ENCODE results near the gene AP1AR.
A peak's percentile ranks its signal among the peaks of the same experiment; 100 is the strongest.

Gene AP1AR

DNA sequence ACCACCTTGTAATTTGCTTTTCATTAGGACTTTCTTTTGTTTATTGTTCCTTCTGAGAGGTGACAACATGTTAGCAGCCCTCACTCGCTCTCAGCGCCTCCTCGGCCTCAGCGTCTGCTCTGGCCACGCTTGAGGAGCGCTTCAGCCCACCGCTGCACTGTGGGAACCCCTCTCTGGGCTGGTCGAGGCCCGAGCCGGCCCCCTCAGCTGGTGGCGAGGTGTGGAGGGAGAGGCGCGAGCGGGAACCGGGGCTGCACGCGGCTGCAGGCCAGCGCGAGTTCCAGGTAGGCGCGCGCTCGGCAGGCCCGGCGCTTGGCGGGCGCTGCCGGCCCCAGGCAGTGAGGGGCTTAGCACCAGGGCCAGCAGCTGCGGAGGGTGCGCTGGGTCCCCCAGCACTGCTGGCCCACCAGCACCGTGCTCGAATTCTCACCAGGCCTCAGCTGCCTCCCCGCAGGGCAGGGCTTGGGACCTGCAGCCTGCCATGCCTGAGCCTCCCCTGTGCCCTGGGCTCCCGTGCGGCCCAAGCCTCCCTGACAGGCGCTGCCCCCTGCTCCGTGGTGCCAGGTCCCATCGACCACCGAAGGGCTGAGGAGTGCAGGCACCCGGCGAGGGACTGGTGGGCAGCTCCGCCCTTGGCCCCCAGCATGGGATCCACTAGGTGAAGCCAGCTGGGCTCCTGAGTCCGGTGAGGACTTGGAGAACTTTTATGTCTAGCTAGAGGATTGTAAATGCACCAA lies 9.2 kb upstream of the AP1AR start:
- DNase-seq (ENCODE audit: low read depth in 2 of 2): no peak

DNA sequence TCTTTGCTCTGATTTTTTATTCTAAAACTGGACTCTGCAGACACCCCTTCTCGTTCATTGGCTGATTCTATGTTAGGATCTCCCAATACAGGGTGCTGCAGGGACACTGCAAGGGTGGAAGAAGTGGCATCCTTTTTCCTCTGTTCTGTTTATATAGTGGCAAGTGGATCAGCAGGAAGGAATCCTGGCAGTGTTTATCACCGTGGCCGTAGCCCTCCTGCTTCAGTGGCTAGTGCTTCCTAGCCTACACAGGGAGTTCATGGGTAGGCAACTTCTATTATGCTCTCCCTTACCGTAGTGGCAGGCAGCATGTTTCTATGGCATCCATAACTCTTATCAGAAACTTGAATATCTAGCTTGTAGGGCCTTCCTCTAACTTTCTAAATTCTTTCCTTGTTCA lies 6.4 kb upstream of the AP1AR start:
- DNase-seq (ENCODE audit: low read depth in 2 of 2): no peak

DNA sequence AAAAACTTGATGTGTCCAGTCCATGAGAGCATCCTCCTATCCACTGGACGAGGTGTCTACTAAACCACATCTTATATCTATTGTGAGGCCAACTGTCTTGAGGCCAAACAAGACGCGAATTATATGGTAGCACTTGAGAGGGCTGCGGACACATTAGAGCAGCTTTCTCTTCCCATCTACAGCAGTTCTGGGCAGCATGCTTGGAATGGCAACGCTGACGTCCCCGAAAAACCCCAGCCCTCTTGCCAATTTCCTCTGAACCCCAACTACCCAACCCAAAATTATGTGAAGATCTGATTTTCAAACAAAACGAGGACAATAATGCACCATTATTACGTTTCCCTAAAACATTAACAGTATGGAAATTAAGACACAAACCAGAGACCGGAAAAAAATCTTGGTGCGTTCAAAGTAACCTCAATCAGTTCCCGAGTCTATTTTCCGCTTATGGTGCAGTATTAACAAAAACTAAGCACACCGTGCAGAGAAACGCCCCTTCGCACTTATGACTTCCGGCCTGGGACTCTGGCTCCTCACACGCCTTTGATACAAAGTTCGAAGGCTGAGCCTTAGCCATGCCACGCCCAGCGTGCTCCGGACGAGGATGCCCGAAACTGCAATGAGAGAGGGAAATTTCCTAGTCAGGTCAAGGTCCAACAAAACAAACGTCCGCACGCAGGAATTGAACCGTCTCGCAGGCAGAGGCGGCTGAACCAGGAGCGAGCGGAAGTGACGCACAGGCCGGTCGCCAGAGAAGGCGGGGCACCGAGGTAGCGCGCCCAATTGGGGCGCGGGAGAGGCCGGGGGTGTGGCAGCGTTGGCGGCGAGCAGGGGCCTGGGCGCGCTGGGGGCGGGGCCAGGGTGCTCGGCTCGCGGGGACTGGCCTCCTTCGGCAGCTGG lies 458 bp upstream of the AP1AR start:
- DNase-seq (ENCODE audit: low read depth in 2 of 2): peak; percentile 96

DNA sequence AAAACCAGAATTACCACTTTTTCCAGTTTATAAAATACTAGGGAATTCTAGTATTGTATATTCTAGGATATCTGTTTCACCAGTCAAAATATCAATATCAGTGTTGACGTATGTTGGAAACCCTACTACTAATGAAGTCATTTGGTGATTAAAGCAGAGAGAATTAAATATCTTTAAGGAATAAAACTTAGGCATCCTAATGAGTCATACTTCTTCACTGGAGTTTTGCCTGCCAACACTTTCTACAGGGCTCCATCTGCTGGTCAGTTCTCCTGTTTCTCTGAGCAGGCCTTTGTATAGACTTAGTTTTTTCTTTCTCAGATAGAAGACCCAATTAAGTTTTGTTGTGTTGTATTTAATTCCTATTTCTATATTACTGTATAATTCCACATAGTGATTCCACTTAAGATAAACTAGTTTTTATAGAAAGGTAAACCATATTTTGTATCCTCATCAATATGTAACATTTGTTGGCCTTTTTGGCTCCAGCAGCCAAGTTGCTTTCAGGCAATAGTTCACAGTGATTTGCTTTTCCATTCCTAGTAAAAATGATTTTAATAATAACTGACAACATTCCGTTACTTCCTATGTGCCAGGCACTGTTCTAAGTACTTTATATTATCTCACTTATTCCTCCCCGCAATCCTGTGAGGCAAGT lies 3.5 kb downstream of the AP1AR start:
- DNase-seq (ENCODE audit: low read depth in 2 of 2): peak in 1 of 2 donors; percentile 25

DNA sequence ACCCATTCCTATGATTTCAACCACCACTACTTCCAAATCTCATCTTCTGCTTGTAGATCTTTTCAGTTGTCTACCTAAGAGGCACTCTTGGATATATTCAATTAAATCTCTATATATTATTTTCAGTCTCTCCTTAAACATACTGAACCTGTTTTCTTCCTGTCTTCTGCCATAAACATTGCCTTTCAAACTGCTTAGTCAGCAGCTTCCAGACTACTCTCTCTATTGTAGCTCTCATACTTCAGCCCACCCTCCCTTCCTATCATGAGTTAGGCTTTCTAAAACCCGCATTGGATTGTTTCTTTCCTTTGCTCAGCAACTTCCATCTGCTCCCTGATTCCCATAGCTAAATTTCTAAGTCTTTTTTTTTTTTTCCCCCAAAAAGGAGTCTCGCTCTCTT lies 4.5 kb downstream of the AP1AR start:
- no peak for DNase-seq (ENCODE audit: low read depth in 2 of 2)

DNA sequence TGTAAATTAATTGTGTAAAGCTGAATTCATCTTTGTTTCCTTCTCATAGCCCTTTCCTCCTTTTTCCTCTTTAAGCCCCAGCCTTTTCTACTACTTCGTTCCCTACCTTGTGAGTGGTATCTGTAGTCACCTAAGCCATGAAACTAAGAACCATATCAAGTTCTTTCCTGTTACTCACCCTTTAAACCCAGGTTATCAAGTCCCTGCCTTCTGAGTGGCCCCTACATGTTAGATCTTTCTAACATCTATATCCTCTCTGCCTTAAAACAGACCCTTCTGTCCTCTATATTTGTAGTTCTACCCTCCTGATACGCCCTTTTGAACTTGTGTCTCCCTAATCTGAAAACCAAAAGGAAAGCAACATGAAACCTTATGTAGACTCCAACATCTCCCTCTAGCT lies 7.2 kb downstream of the AP1AR start:
- DNase-seq (ENCODE audit: low read depth in 2 of 2): no peak

DNA sequence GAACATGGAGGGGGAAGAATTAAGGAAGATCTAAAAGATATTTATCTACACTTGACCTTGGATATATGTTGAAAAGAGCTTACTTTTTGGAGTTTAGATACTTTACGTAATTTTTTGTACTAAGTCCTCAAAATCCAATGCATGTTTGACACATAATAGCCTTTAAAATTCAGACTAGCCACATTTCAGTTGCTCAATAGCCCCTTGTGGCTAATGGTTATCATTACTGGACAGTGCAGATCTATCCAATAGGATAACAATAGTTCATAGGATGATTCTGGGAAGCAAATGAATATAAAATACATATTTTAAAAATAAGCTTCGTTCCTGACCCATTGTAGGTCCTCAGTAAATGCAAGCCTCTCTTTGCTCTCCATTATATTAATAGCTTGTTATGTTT lies 13.8 kb downstream of the AP1AR start:
- no peak for DNase-seq (ENCODE audit: low read depth in 2 of 2)

DNA sequence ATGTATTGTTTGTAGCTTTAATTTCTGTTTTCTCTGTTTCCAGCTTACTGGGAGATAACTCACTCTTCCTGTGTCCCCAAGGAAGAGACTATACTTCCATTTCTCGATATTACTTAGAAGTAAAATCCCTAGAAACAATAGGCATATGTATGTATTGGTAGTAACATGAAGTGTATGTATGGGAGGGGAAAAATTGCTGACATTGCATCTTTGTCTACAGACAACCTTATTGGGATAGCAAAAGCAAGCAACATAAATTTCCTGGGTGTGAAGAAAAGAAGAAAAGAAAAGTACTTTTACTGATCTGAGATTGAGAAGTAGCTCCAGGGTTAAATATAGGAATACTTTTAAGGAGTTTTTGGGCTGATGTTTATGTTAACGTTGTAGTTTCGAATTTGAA lies 15.4 kb downstream of the AP1AR start:
- DNase-seq (ENCODE audit: low read depth in 2 of 2): no peak

DNA sequence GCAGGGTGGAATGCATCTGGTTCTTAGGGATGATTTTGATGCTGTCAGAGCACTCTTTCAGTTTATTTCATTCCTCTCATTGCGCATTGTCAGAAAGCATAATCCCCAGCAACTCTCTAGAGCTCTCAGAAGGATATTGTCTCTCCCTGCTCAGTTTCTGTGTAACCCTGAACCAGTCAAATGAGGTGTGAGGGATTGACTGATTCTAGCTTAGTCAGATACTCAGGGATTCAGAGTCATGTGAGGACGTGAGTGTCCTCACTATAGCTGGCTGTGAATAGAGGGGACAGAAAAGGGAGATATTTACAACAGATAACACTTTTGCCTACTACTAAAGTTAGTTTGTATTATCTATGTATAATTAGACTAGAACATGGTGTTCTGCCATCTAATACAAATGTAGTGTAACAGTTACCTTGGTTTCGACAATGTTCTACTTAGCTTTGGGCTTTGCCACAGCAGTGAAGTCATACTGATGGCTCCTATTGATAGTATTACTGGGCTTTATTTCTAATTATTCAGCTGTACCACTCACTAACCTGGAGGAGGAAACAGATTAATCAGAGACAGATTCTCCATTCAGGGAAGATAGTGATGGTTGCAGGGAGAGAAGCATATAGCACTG lies 19.5 kb downstream of the AP1AR start:
- DNase-seq (ENCODE audit: low read depth in 2 of 2): no peak

DNA sequence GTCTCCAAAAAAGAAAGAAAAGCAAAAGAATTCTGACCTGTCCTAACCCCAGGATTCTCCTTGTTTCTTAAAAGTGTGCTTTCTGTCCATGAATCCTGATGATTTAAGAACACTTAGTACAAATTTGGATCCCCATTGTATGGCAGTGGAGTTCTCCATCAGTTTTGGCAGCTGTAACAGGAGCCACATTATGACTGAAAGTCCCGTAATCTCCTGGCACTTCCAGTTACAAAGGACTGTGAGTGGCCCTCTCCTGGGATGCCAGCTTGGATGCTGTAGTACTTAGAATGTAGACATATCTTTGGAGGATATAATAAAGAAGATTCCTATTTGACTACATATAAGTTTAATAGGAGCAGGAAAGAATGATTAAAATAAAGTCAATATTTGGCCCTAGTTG lies 20.6 kb downstream of the AP1AR start:
- DNase-seq (ENCODE audit: low read depth in 2 of 2): no peak

DNA sequence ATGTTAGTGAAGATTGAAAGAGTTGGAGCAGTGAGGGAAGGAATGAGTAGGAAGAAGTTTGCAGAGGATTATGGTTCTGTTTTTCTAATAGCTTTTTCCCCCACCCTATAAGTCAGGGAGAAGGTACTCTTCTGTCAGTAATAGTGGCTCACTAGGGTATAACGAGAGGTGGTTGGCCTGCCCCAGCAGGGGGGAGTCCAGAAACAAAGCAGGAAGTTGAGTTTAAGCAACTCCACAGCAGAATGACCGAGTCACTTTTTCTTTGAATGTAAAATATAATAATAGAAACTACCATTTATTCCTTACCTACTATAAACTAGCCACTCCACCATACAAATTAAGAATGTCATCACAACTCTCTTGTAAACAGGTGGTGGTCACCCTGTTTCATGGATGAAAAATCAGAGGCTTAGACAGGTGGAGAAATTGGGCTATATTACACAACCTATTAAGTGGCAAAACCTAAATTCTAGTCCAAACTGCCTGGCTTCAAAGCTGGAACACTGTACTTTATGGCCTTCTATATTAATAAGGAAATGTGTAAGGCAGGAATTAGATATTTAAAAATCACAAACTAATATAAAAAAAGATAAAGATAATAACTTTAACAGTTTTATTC lies 21.9 kb downstream of the AP1AR start:
- DNase-seq (ENCODE audit: low read depth in 2 of 2): no peak

DNA sequence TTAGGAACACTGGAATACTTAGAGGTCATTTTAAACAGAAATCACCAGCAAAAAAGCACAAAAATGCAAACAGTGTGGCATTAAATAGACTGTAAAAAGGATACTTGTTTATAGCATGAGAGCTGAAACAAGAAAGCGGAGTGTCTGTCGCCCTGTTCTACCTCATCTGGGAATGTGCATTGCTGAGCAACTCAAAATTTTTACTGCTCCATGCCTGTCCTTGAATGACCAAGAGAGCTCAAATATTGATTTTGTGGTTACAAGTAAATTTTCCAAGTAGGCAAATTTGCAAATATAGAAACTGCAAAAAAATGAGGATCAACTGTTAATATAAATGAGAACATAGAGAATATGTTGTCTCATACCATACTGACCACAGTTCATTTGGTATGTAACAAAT lies 25.5 kb downstream of the AP1AR start:
- DNase-seq (ENCODE audit: low read depth in 2 of 2): no peak

DNA sequence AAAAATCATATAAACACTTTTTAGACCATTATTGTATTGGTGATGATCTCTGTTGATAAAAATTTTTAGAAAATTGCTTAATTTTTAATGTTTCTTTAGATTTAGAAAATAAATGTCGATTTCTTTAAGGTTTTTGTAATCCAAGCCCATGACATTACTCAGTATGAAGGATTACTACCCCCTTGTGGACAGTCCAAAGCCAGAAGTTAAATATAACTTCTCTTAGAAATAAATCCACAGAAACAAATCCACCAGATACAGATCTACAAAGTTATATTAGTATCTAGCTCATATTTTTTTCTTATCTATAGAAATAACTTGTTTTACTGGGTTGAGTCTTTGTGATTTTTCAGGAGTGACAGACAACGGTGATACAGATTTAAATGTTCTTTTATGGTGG lies 35.2 kb downstream of the AP1AR start:
- DNase-seq (ENCODE audit: low read depth in 2 of 2): no peak

DNA sequence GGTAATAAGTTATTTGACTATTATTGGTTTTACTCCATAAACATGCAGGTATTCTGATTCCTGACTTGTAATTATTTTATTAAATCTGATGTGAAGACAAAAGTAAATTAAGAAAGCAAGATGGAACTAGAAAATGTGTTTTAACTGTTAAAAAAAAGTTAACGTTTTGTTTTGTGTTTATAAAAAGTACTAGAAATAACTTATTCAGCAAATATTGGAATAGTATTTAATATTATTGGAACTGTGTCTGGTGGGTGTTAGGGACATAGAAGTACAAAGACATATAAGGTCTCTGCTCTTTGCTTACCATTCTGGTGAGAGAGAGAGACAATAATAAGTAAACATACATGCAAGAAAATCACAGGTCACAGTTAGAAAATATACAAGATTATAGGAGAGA lies 38.5 kb downstream of the AP1AR start:
- DNase-seq (ENCODE audit: low read depth in 2 of 2): no peak

DNA sequence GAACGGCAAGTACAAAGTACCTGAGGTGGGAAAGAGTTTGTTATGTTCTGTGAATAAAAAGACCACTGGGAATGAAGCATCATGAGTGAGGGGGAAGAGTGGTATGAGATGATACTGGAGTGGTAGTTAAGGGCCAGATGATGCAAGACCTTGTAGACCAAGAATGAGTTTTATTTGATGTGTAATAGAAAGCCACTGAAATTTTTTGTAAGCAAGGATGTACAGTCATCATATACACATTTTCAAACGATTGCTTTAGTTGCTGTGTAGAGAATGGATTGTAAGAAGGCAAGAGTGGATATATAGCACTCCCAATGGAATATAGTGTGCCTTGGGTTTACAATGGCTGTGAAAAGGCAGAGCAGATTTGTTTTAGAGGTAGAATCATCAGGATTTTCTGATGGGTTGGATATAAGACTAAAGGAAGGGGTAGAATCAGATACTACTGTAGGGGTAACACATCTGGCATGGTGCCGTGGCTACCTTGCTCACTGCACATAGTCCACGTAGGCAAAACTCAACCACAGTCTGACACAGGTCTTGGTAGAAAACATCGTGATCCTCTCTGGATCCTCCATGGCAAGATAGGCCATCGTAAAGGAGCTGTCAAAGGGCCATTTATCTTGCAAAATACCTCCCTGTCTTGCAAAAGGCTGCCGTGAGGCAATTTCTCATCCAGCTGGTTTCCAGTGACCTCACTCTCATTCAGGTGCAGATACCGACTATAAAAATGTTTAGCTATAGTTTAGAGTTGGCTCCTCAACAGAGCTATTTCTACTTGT lies 39.2 kb downstream of the AP1AR start:
- DNase-seq (ENCODE audit: low read depth in 2 of 2): no peak

DNA sequence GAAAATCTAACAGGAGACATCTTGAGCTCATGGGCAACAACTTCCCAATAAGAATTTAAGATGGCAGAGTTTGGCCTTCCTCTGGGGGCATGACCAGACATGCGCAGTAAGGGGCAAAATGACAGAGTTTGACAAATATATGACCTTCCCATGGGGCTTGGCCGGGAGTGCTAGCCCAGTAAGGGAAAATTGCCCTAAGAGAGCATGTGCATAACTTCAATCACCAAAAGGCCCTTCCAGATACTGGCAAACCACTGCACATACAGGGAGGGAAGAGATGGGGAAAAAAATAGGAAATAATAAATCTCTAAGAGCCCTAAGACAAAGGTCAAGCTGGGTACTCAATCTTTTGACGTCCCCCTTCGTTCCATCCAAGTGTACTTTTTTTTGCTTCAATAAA lies 40.7 kb downstream of the AP1AR start:
- no peak for DNase-seq (ENCODE audit: low read depth in 2 of 2)

DNA sequence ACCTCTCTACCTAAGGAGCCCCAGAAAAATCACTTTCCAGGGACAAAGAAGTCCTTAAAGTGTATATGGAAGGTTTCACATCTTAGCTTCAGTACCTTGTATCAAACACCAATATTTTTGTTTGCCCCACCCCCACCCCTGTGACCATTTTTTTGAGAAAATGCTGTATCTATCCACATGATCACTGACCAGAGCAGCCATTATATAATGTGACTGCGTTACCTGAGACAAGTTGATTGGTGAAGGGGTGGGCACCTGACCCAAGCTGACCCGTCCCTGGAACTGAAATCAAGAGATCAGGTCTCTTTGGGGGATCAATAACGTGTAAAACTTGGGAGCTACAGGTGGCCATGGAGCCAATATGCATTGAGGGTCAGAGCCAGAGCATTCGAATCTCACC lies 43.4 kb downstream of the AP1AR start:
- DNase-seq (ENCODE audit: low read depth in 2 of 2): no peak

DNA sequence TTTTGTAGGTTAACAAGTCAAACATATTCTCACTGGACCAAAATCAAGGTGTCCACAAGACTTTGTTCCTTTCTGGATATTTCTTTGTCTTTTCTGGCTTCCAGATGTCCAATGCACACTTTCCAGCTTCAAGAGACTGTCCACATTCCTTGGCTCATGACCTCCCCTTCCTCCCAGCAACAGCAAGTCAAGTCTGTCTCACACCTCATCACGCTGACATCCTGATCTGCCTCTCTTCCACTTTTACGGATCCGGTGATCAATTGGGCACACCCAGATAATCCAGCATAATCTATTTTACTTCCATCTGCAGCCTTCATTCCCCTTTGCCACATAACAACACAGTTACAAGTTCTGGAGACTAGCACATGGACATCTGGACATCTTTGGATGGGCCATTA lies 44.5 kb downstream of the AP1AR start:
- DNase-seq (ENCODE audit: low read depth in 2 of 2): no peak

DNA sequence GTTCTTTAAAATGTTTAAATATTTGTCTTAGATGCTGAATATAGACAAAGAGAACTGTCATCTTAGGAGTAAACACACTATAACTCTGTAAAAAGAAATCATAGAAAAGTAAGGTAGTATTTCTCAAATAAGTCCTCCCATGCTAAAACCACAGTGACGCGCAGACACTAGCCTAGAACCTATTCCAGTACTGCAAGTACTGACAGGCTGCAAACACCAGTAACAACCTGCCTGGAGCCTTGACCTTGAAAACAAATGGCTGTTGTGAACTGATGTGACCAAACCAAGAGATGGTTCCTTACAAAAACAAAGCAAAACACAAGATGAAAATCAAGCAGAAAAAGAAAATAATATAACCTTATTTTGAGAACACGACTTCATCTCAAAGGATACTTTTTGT lies 45.6 kb downstream of the AP1AR start:
- DNase-seq (ENCODE audit: low read depth in 2 of 2): no peak

DNA sequence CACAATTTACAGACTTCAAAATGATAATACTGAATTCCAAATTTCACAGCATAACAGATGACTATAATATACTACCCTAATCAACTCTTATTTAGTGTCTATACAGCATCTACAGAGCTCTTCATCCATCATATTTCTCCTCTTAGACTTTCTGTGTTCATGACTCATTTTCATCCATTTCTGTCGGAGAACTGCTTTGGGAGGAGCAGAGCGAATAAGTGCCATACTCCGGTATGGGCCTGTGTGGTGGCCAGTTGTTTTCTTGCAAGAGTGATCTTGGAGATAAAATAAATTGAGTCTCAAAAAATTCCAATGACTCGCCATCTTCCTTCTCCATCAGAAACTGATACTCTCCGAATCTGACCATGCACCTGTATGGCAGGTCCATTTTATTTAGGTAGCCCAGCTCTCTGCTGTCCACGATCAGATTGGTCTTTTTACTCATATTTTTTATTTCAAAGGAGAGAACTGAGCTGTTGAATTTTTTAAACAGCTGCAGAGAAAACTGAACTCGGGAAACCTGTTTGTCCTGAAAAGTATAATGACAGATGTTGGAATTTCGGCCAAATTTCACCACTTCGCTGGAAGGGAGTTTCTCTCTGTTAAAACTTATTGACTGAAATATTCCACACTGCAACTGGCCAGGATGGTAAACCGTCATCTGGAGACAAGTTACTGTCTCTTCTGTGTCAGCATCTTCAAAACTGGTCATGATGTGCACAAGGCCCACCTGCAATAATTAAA lies 46.3 kb downstream of the AP1AR start:
- no peak for DNase-seq (ENCODE audit: low read depth in 2 of 2)

Measured in stimulated activated CD8-positive, alpha-beta memory T cell treated with anti-CD3 and anti-CD28 coated beads, Interleukin-2, amount 100 ng/mL, for 48 hours (primary cell).